Neural cell (in vitro differentiated cells): ENCODE measurements around the gene STK40.

Source experiments
- TF ChIP-seq, protein P1 (sequence below): IDR thresholded peaks from 2 replicates; pipeline ENCODE4 v1.6.1; 2012; ENCODE audit warnings: borderline replicate concordance
- TF ChIP-seq, protein P2 (sequence below): fragments of 450-650 bp; IDR thresholded peaks from 2 replicates; pipeline ENCODE4 v1.5.1; 2014; ENCODE audit warnings: antibody characterized with exemption, mild to moderate bottlenecking, moderate library complexity; ENCODE audit not compliant: poor library complexity, severe bottlenecking

DNA sequence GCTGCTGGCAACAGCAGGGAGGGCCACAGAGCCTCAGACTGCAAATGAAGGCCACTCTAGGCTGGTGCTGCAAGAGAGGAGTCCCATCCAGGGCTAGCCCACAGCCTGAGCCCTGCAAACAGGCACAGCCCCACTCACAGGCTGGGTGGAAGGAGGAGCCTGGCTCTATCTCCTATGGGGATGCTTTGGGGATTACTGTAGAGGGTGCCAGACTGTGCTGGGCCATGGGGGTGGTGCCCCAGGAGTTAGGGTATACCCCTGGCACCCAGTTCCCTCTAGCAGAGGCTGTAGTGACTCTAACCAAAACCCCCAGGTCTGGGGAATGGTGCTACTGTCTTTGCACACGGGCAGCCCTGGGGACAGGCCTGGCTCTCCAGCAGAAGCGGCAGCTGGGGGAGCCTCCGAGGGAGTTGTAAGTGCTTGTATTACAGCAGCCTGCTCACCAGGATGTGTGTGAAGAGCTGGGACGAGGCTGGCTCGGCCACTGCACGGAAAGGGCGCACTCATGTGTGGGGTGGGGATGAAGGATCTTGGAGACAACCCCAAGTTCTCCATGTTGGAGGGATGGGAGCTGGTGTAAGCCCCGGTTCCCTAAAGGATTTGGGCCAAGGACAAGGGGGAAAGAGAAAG lies 38.9 kb downstream of the STK40 start:
- TF ChIP-seq, protein P1, sequence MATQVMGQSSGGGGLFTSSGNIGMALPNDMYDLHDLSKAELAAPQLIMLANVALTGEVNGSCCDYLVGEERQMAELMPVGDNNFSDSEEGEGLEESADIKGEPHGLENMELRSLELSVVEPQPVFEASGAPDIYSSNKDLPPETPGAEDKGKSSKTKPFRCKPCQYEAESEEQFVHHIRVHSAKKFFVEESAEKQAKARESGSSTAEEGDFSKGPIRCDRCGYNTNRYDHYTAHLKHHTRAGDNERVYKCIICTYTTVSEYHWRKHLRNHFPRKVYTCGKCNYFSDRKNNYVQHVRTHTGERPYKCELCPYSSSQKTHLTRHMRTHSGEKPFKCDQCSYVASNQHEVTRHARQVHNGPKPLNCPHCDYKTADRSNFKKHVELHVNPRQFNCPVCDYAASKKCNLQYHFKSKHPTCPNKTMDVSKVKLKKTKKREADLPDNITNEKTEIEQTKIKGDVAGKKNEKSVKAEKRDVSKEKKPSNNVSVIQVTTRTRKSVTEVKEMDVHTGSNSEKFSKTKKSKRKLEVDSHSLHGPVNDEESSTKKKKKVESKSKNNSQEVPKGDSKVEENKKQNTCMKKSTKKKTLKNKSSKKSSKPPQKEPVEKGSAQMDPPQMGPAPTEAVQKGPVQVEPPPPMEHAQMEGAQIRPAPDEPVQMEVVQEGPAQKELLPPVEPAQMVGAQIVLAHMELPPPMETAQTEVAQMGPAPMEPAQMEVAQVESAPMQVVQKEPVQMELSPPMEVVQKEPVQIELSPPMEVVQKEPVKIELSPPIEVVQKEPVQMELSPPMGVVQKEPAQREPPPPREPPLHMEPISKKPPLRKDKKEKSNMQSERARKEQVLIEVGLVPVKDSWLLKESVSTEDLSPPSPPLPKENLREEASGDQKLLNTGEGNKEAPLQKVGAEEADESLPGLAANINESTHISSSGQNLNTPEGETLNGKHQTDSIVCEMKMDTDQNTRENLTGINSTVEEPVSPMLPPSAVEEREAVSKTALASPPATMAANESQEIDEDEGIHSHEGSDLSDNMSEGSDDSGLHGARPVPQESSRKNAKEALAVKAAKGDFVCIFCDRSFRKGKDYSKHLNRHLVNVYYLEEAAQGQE, result no peak
- TF ChIP-seq, protein P2, sequence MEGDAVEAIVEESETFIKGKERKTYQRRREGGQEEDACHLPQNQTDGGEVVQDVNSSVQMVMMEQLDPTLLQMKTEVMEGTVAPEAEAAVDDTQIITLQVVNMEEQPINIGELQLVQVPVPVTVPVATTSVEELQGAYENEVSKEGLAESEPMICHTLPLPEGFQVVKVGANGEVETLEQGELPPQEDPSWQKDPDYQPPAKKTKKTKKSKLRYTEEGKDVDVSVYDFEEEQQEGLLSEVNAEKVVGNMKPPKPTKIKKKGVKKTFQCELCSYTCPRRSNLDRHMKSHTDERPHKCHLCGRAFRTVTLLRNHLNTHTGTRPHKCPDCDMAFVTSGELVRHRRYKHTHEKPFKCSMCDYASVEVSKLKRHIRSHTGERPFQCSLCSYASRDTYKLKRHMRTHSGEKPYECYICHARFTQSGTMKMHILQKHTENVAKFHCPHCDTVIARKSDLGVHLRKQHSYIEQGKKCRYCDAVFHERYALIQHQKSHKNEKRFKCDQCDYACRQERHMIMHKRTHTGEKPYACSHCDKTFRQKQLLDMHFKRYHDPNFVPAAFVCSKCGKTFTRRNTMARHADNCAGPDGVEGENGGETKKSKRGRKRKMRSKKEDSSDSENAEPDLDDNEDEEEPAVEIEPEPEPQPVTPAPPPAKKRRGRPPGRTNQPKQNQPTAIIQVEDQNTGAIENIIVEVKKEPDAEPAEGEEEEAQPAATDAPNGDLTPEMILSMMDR, result no peak
